PFSK-1 (cell line): Measurements from ENCODE around the gene GRIN3A.

ENCODE experiments used
- FOXP2 ChIP-seq: optimal IDR thresholded peaks from 2 replicates; pipeline ENCODE3; 2011; ENCODE audit warnings: borderline replicate concordance, control low read depth, inconsistent platforms; ENCODE audit not compliant: insufficient read depth; ENCODE audit errors: extremely low read length, extremely low read depth
- POLR2AphosphoS5 ChIP-seq: IDR thresholded peaks from 2 replicates; pipeline ENCODE4 v1.6.1; 2012; ENCODE audit warnings: low read depth, mild to moderate bottlenecking, control low read depth, low read length, moderate library complexity
- SIN3A ChIP-seq: IDR thresholded peaks from 2 replicates; pipeline ENCODE4 v1.6.1; 2012; ENCODE audit warnings: mild to moderate bottlenecking, low read length, moderate library complexity, borderline replicate concordance; ENCODE audit not compliant: insufficient read depth
- TAF1 ChIP-seq: IDR thresholded peaks from 2 replicates; pipeline ENCODE4 v1.6.1; 2012; ENCODE audit warnings: low read length, control low read depth, borderline replicate concordance; ENCODE audit not compliant: insufficient read depth
- TF ChIP-seq, protein P1 (sequence below), 2 experiments: IDR thresholded peaks; 2 replicates each; pipeline versions ENCODE4 v1.6.1 to v1.8.0; 2011 to 2012; ENCODE audit warnings: low read depth in 2 of 2, low read length in 2 of 2, control low read depth in 1 of 2, inconsistent platforms in 1 of 2, mild to moderate bottlenecking in 1 of 2, moderate library complexity in 1 of 2; ENCODE audit not compliant: insufficient read depth in 1 of 2

DNA sequence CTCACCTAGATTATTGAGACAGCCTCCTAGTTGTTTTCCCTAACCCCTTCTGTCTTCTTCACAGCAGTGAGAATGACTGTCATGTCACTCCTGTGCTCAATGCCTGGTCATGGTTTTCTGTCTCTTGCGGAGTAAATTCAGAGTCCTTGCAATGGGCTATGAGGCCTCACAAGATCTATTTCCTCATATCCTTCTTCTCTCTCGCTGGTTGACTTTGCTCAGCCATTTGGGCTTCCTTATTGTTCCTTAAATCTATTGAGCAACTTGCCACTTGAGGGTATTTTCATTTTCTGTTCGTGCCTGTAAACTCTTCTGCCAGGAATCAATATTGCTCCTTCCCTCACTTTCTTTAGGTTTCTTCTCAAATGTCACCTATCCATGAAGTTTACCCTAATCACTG, 152.7 kb downstream of the GRIN3A start:
- TF ChIP-seq POLR2AphosphoS5 (no peak), TAF1 (no peak), SIN3A (no peak), FOXP2 (no peak)
- TF ChIP-seq, protein P1, sequence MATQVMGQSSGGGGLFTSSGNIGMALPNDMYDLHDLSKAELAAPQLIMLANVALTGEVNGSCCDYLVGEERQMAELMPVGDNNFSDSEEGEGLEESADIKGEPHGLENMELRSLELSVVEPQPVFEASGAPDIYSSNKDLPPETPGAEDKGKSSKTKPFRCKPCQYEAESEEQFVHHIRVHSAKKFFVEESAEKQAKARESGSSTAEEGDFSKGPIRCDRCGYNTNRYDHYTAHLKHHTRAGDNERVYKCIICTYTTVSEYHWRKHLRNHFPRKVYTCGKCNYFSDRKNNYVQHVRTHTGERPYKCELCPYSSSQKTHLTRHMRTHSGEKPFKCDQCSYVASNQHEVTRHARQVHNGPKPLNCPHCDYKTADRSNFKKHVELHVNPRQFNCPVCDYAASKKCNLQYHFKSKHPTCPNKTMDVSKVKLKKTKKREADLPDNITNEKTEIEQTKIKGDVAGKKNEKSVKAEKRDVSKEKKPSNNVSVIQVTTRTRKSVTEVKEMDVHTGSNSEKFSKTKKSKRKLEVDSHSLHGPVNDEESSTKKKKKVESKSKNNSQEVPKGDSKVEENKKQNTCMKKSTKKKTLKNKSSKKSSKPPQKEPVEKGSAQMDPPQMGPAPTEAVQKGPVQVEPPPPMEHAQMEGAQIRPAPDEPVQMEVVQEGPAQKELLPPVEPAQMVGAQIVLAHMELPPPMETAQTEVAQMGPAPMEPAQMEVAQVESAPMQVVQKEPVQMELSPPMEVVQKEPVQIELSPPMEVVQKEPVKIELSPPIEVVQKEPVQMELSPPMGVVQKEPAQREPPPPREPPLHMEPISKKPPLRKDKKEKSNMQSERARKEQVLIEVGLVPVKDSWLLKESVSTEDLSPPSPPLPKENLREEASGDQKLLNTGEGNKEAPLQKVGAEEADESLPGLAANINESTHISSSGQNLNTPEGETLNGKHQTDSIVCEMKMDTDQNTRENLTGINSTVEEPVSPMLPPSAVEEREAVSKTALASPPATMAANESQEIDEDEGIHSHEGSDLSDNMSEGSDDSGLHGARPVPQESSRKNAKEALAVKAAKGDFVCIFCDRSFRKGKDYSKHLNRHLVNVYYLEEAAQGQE (IDR thresholded peaks at IDR 0.05; ENCODE audit: insufficient read depth in 1 of 2, low read depth in 2 of 2, low read length in 2 of 2) = no peak
